GM19238 (cell line): ENCODE results near the gene ANTKMT.

Source experiments
- DNase-seq: peaks from one replicate; pipeline ENCODE4 v3.0.0; 2011; ENCODE audit warnings: low spot score; ENCODE audit not compliant: insufficient read length

Gene ANTKMT

DNA sequence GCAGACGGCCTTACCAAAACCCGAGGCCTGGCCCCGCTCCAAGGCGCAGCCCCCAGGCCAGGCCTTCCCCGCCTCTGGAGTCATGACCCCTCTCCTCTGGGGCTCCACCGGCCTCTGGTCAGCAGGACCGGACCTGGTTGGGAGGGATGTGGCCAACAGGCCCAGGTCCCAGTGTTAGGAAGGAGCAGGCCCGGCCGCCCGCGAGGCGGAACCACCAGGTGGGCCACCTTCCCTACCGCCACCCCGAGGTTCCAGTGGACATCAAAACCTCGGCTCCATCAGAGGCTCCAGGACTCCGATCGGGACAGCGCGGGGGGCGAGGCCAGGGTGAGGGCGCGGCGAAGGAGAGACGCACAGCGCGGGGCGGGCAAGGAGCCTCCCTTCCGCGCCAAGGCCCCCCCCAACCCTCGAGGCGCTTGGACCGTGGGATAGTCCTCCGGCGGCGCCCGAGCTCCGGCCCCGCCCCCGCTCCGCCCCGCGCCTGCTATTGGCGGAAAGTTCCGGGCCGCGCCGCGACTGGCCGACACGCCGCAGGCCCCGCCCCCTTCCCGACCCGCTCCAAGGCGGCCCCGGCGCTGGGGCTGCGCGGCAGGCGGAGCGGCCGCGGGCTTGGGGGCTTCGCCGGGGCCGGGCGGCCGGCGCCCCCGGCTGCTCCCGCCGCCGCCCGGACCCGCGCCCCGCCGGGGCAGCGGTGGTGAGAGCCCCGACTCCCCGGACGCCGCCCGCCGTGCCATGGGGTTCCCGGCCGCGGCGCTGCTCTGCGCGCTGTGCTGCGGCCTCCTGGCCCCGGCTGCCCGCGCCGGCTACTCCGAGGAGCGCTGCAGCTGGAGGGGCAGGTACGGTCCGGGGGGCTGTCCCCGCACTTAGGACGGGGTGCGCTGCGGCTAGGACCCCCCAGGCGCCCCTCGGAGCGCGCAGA, 6.1 kb upstream of the ANTKMT start, which contains the start of gene METRN:
Gene METRN (plus strand): TSS at position 561 of the 919 bp plus-strand sequence. CDS start 172 bp downstream, at position 733.
- DNase-seq, result peak; percentile 98

DNA sequence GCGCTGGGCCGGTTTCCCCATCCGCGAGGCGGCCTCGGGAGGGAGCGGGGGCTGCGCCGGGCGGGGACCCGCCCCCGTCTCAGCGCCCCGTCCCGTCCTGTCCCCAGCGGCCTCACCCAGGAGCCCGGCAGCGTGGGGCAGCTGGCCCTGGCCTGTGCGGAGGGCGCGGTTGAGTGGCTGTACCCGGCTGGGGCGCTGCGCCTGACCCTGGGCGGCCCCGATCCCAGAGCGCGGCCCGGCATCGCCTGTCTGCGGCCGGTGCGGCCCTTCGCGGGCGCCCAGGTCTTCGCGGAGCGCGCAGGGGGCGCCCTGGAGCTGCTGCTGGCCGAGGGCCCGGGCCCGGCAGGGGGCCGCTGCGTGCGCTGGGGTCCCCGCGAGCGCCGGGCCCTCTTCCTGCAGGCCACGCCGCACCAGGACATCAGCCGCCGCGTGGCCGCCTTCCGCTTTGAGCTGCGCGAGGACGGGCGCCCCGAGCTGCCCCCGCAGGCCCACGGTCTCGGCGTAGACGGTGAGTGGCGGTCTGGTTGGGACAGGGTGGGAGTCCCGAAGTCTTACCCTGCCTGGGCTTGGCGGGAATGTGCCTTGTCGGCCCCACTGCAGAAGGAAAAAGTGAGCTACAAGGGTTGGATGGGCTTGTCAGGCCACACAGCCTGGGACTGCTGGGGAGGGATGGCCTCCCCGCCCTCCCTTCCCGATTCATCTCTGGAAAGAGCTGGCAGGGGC, 5.3 kb upstream of the ANTKMT start:
- DNase-seq, result no peak

DNA sequence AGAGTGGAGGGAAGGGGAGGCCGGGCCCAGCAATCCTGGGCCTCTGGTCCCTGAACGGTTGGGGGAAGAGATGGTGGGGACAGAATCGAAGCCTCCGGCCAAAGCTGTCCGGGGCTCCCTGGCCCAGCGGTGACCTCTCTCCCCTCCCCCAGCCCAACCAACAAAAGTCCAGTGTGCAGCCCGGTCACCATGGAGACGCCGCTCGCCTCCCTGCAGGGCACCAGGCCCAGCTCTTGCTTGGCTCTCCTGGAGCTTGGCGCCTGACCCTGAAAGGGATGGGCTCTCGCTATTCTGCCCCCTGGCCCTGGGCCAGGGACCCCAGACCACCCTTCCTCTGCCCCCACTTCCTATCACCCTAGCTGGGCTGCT, 4.8 kb upstream of the ANTKMT start:
- no peak for DNase-seq

DNA sequence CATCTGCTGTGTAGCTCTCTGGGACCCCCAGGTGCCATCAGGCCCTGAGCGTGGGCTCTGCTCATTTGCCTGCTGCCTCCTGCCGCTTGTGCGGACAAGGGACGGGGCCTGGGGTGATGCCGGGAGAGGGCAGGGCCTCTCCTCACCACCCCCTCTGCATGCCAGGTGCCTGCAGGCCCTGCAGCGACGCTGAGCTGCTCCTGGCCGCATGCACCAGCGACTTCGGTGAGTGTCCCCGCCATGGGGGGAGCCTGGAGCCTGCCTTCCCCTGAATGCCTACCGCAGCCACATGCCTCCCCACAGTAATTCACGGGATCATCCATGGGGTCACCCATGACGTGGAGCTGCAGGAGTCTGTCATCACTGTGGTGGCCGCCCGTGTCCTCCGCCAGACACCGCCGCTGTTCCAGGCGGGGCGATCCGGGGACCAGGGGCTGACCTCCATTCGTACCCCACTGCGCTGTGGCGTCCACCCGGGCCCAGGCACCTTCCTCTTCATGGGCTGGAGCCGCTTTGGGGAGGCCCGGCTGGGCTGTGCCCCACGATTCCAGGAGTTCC, 4.1 kb upstream of the ANTKMT start:
- no peak for DNase-seq

DNA sequence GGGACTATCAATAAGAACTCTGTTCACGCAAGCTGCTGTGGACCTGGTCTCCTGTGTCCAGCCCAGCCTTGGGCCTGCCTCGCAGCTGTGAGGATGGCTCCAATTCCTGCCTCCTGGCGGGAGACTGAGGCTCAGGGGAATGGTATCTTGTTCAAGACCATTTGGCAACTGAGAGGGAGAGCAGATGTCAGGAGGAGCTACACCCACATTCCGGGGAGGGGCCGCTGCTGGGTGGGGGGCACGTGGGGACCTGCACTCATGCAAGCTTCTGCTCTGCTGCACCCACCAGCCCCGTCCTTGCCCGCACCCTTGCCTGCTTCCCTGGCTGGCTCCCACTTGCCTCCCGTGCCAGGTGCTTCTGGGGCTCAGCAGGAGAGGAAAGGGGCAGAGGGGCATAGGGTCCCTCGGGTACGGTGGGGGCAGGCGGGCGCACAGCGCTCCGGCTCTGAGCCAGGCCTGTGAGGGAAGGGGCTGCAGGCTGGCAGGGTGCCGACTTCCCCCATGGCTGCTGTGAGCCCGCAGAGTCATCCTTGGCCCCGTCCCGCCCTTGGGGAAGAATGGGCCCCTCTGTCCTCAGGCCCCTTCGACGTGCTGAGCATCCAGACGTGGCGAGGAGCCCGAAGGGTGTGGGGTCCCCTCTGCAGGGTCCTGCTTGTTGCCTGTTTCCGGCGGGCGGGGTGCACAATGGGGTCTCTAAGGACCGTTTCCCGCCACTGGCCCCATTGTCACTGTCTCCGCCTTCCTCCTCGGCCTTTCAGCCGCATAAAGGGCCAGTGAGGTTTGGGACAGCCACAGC, 3.3 kb upstream of the ANTKMT start:
- DNase-seq, result no peak

DNA sequence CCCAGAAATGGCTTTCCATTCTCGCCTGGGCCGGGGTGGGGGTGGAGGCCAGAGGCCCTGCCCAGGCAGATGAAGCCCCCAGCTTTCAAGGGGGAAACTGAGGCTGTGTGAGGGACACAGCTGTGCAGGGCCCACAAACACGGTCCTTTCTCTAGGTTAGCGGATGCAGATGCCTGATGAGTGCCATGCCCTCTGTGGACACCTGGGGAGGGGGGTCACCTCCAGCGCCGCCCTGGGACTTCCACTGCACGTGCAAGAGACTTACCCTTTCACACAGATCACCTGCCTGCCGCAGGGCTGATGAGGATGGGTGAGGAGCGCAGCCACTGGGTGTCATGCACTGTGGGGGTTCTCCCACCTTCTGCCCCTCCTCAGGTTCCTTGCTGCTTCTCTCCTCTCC, 2.6 kb upstream of the ANTKMT start:
- DNase-seq, result no peak

DNA sequence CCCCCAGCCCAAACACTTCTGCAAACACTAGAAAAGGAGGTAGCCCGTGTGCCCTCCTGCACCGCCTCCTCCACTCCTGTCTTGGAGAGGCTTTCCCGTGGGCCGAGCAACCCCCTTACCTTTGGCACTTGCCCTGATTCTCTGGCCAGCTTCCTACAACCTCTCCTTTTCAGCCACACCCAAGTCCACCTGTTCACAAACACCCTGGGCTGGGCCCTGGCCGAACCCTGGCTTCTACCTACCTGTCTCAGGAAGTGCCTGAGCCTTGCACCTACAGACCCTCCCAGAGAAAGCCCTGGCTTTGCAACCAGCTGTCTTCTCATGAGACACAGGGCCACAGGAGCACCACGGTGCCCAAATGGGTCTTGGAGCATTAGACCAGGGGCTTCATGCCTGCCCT, 2.0 kb upstream of the ANTKMT start:
- DNase-seq, result no peak

DNA sequence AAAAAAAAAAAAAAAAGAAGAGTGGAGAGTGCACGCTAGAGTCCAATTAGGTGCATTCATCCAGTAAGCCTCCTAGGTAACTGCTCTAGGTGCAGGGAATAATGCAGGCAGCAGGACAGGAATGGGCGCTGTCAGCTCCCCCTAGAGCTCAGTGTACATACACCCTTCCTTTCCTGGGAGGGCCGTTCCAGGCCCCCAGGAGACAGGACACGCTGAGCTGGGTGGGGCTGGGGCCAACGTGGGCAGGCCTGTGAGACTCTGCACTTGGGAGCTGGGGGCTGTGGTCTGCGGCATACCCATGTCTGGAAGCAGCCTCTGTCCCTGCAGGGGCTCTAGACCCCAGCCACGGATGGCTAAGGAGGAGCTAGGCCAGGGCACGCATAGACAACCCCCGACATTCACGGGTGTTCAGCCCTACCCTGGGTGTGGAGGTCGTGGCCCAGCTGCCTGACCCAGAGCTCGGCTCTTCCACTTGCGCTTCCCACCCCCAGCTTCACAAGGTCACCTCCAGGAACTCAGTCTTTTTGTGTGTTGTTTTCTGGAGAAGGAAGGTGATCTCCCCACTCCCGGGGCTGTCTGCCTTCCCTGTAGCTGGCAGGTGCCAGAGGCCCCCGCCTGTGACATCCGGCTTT, 1.0 kb upstream of the ANTKMT start:
- no peak for DNase-seq

DNA sequence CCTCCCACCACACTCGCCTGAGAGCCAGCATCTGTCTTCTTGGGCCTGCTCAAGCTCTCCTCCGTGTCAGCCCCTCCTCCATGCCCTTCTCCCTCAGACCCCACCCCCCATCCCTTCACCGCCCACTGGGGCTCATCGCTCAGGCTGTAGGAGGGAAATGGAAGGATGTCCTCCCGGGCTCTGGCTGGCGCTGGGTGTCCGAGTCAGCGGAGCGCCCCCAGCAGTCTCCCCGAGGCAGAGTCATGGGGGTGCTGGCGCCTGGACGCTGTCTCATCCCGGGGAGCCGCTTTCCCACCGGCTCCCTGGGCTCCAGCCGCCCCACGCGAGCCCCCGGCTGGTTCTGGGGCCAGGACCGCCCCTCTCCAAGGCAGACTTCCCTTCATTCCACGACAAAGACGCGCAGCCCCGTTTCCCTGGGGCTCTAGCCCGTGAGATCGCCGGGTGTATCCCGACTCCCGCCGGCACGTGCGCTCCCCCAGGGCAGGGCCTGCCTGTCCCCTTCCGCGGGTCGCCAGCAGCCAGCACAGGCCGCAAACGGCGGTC, 428 bp upstream of the ANTKMT start:
- DNase-seq, result peak; percentile 82

DNA sequence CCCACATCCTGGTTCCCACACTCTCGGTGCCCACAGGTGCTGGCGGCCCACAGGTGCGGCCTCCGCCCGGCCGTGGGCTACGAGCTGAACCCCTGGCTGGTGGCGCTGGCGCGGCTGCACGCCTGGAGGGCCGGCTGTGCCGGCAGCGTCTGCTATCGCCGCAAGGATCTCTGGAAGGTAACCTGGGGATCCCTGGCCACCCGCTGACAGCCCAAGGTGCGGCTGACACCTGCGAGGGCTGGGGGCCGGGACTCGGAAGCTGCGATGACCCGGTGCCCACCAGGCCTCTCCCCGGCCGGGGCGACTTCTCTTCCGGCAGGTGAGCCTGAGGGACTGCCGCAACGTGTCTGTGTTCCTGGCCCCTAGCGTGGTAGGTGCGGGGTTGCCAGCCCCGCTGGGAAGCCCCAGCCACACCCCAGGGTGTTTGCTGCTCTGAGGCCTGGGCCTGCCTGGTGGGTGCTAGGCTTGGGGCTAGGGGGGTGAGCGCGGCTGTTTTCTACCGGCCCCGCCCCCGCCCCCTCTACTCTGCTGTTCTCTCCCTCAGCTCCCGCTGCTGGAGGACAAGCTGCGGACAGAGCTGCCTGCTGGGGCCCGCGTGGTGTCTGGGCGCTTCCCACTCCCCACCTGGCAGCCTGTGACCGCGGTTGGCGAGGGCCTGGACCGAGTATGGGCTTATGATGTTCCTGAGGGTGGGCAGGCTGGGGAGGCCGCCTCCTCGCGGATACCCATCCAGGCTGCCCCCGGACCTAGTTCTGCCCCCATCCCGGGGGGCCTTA, 1.0 kb downstream of the ANTKMT start:
- DNase-seq, result no peak

DNA sequence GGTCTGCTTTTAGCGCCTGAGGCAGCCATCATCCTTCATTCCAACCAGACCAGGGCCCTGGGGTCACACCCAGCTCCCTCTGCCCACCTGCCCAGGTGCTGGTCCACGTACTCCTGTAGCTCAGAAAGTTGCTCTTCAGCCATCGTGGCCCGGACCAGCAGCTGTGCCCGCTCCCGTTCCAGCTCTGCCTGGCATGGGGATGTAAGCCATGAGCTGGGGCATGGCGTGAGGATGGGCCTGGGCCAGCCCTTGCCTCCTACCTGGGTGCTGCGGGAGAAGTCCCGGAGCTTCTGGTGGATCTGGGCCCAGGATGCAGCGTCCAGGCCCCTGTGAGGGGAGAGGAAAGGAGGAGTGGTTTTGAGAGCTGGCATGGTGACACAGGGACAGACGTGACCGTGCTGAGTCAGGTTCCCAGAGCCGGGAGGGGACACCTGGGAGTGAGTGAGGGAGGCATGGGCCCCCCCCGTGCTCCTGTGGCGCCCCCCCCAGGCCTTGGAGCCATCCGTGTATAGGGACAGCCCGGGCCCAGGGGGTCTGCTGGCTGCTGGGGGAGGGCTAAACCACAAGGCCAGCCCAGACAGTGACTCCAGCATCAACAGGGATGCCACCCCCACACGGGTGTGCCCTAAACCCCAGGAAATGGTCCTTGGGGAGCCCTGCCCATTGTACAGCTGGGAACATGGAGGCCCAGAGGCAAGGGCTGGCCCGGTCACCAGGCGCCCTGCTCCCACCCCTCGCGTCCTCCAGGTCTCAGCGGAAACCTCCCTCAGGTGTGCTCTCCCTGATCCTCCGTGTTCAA, 2.1 kb downstream of the ANTKMT start:
- no peak for DNase-seq

DNA sequence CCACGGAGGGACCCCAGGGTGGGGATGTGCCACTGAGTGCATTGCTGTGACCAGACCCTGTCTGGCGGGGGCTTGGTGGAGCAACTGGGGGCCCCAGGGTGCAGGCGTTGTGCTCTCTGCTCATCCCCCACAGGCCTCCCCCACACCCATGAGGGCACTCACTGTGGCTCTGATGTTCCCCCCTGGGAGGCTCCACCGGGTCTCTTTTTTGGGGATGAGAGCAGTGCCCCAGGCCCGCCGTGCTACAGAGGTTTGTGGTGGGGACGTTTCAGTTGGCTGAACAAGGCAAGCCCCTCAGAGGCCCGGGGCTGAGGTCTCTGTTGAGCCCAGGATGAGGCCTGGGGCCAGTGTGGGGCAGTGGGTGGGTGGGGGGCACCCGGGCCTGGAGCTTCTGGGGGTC, 2.7 kb downstream of the ANTKMT start:
- no peak for DNase-seq

DNA sequence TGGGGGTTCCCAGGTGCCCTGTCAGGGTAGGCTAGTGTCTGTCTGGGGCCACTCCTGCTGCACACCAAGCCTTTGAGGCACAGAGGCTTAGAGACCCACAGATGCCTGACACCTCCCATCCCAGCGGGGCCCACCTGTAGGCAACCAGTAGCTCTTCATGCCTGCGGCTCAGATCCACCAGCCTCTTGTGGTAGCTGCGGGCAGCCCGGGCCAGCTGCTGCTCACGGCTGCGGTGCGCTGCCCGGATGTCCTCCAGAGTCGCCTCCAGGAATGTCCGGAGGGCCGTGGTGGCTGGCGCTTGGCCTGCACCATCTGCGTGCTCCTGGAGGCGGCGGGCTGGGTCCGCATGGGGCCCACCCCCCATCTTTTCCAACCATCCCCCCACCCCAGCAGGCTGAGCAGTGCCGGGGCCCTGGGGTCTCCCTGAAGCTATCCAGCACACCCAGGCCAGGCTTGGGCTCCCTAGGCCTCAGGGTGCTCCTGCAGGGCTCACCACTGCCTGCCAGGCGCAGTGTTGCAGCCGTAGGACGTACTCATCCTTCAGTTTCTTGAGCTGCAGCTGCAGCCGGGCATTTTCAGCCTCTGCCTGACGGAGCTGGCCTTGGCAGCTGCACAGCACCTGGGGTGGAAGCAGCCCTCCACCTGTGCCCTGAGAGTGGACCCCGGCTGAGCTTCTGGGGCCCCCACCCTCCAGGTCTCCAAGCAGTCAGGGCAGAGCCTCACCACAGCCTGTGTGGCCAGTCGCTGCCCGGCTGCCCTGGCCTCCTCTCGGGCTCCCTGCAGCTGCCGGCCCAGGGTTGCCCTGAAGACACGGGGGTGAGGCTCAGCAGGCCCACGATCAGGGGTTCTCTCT, 3.5 kb downstream of the ANTKMT start:
- DNase-seq, result no peak

DNA sequence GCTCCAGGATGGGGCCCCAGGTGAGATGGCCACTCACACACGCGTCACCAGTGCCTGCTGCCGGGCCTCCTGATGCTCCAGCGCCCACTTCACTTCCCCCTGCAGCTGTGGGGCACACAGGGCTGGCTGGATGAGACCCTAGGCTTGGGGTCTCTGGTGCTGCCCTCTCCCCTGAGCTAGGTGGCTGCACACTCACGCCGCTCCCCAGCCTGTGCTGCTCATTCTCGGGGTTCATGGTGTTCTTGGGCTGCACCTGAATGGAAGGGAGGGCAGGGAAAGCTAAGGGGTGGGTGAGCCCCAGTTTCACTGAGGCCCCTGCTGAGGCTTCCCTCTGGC, 4.1 kb downstream of the ANTKMT start:
- DNase-seq, result no peak

DNA sequence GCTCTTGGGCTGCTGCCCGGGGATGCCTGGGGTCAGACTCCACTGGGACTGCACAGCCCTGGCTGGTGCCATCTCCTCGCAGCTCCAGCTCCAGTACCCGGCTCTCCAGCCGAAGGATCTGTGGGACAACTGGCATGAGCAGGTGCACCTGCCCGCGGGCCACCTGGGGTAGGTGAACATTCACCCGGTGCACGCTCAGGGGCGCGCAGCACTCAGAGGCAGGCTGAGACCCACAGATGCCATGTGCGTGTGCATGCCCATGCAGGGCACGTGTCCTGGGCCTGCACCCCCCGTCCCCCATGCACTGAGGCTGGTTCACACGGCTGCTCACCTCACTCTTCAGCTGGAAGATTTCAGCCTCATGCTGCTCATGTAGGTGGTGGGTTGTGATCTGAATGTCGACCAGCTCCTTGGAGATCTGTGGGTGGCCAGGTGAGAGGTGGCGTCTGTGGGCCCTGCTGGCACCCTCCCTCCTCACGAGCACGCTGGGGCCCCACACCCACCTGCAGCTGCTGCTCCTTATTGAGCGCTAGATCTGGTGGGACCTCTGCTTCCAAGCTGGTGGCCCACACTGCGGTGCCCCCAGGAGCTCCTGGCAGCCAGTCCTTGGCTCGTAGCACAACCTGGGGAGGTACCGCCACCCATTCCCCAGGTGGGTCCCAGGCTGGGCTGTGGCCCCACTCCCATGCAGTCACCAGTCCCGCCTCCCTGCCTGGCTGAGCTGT, 4.7 kb downstream of the ANTKMT start:
- DNase-seq, result no peak

DNA sequence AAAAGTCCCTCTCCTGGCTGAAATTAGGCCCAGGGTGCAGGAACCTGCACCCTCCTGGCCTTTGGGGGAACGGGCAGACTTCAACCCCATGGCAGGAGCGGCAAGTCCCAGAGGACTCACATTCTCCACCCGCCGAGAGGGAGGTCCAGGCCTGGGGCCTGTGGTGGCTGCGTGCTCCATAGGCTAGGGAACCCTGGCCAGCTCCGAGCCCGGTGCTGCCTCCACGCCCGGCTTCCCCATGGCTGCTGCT, 5.2 kb downstream of the ANTKMT start:
- no peak for DNase-seq

DNA sequence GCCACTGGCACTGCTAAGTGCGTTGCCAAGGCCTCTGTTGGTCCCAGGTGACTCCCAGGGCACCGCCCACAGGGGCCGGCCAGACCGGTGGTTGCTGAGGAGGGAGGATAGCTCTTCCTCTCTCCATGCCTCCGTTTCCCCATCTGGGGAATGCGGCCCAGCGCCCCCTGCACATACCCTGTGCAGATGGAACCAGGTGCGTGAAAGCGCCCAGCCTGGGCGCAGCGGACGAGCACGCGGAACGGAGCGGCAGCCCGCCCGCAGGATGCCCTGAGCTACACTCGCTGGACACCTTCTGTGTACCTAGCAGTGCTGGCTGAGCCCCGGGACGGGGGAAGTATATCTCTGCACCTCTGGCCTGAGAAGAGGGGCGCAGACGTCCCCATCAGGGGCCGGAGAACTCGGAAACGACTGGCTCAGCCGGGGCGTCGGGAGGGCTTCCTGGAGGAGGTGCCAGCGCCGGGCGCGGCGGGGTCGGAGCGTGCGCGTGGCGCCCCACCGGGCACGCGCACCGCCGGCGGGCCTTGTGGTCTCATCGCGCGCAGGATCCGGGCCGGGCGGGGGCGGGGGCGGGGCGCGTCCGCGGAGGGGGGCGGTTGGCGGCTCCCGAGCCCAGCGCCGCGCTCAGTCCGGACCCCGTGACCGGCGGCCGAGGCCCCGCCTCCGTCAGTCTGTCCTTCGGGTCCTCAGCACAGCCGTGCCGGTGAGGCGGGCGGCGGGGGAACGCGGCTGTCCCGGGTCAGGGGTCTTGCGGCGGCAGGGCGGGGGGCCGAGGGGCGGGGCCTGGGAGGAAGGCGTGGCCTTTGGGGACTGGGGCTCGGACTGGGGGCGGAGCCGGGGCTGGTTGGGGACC, 5.7 kb downstream of the ANTKMT start, which contains the start of the genes CCDC78 and HAGHL:
Gene CCDC78 (minus strand): TSS at position 6 of the 853 bp plus-strand sequence. CDS start 76 bp downstream, outside the sequence.
Gene HAGHL (plus strand): TSS at position 669 of the 853 bp plus-strand sequence. CDS start 404 bp downstream, outside the sequence.
- DNase-seq, result peak; percentile 88
